ENCODE measurements around the gene KCNE3.

DNA sequence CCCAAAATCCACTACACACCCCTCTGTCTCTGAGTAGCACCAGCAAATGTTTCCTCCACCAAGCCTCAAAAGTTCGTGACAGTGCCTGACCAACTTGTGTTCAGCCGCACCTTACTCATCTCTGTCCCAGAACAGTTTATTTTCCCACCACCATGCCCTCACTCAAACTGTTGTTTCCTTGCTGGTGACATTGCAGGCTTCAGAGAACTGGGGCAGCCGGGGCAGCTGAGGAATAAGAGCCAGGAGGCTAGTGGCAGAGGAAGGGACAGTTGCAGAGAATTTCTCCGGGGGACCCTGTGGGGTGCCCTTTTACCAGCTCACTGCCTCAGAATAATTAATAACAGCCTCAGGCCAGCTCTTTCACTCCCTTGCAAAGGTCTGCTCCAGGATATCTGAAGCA, 709 bp upstream of the KCNE3 start:
- no peak for TF ChIP-seq CEBPB (IDR thresholded peaks at IDR 0.05; ENCODE audit: borderline replicate concordance in 1 of 2, low read depth in 2 of 2, low read length in 2 of 2)
- no peak for TF ChIP-seq EP300 (IDR thresholded peaks at IDR 0.05; ENCODE audit: borderline replicate concordance in 1 of 2, control insufficient read depth in 1 of 2, low read depth in 2 of 2, low read length in 2 of 2)
- TF ChIP-seq POLR2A (IDR thresholded peaks at IDR 0.05; ENCODE audit: low read depth, low read length), result no peak
- no peak for TF ChIP-seq ZBTB33 (IDR thresholded peaks at IDR 0.05)
- TF ChIP-seq IRF4 (IDR thresholded peaks at IDR 0.05; ENCODE audit: low read depth, low read length), result no peak
- TF ChIP-seq HDAC6 (IDR thresholded peaks at IDR 0.05; ENCODE audit: unreplicated experiment), result no peak
- no peak for TF ChIP-seq BHLHE40 (IDR thresholded peaks at IDR 0.05; ENCODE audit: borderline replicate concordance in 1 of 2, low read depth in 2 of 2, low read length in 1 of 2)
- TF ChIP-seq FOXM1 (IDR thresholded peaks at IDR 0.05; ENCODE audit: low read depth, low read length), result no peak
